LNCAP (cell line): Measurements from ENCODE around the gene CACNG7.

ENCODE experiments used
- TF ChIP-seq, protein P1 (sequence below): fragments of 450-650 bp; IDR thresholded peaks from 2 replicates; pipeline ENCODE4 v1.5.1; 2017; ENCODE audit warnings: mild to moderate bottlenecking

CACNG7 gene

DNA sequence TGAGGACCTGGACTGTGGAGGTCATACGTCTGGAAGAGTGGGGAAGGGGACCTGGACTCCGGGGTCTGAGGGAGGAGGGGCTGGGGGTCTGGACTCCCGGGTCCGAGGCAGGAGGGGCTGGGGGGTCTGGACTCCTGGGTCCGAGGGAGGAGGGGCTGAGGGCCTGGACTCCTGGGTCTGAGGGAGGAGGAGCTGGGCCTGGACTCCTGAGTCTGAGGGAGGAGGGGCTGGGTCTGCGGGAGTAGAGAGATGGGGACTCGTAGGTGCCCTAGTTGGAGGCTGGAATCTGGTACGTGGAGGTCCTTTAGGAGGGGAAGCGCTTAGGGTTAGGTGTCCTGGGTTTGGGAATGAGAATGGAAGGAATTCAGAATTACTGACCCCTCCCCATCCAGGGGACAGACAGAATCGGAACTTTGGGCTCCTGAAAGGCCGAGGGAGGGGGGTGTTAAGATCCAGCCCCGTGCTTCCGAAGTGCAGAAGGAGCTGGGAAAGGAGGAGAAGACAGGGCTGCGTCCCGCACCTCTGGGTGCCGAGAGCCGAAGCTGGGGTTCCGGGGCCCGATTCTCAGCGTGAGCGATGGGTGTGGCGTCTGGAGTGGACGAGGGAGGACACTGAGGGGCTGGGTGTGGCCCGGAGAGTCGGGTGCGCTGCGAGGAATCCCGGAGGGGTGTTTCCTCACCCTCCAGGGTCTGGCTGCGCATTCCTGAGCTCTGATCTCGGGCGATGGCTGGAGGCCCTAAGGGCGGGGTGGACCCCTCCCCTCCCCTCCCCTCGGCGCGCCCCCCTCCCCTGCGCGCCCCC is 40.8 kb upstream of the CACNG7 start:
- TF ChIP-seq, protein P1, sequence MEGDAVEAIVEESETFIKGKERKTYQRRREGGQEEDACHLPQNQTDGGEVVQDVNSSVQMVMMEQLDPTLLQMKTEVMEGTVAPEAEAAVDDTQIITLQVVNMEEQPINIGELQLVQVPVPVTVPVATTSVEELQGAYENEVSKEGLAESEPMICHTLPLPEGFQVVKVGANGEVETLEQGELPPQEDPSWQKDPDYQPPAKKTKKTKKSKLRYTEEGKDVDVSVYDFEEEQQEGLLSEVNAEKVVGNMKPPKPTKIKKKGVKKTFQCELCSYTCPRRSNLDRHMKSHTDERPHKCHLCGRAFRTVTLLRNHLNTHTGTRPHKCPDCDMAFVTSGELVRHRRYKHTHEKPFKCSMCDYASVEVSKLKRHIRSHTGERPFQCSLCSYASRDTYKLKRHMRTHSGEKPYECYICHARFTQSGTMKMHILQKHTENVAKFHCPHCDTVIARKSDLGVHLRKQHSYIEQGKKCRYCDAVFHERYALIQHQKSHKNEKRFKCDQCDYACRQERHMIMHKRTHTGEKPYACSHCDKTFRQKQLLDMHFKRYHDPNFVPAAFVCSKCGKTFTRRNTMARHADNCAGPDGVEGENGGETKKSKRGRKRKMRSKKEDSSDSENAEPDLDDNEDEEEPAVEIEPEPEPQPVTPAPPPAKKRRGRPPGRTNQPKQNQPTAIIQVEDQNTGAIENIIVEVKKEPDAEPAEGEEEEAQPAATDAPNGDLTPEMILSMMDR: no peak

GRCh38 chr19:53868892-53869804 is 39.9 kb upstream of the CACNG7 start:
- TF ChIP-seq, protein P1: no peak

- TF ChIP-seq, protein P1: no peak
Measured at GRCh38 chr19:53870485-53870844, 38.6 kb upstream of the CACNG7 start.

DNA sequence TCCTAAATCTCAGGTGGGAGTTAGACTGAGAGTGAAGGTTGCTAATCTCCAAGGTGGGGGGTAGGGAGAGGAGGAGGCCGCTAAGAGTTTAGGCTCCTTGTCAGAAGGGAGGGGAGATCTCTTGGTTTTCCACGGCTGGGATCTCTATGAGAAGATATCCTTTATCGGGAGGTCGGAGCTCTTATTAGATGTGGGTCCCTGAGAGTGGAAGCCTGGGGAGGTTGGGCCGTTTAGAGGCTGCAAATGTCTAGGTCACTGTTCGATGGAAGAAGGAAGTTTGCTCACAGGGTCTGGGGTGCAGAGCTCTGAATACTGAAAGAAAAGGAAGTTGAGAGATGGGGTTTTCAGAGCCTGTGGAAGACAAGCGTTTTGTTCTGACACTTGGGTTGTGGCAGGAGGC is 37.6 kb upstream of the CACNG7 start:
- TF ChIP-seq, protein P1: no peak

GRCh38 chr19:53872762-53873161 is 36.3 kb upstream of the CACNG7 start:
- TF ChIP-seq, protein P1: no peak

GRCh38 chr19:53873773-53874605 is 35.1 kb upstream of the CACNG7 start:
- TF ChIP-seq, protein P1: no peak

- TF ChIP-seq, protein P1: no peak
Measured at GRCh38 chr19:53874606-53874990, 34.5 kb upstream of the CACNG7 start.
